DMS79 (cell line): ENCODE data around the gene CHKB.

Experiments used
- DNase-seq: peaks from one replicate; lab custom pipeline; 2025; lab: John Stamatoyannopoulos, UW

The CHKB gene

GRCh38 chr22:50599816-50600455 is 17.3 kb upstream of the CHKB start:
- no peak for DNase-seq

- DNase-seq: no peak
These were observed 14.4 kb upstream of the CHKB start for GRCh38 chr22:50597097-50597496.

GRCh38 chr22:50595189-50595588 is 12.5 kb upstream of the CHKB start:
- DNase-seq: no peak

- no peak for DNase-seq
These were observed 4.8 kb upstream of the CHKB start for GRCh38 chr22:50587407-50587806.

GRCh38 chr22:50586416-50586815 is 3.8 kb upstream of the CHKB start:
- DNase-seq: no peak

- DNase-seq: no peak
These were observed 3.1 kb upstream of the CHKB start for GRCh38 chr22:50585781-50586180.

GRCh38 chr22:50585238-50585637 is 2.6 kb upstream of the CHKB start:
- no peak for DNase-seq

GRCh38 chr22:50584106-50585096 is 1.8 kb upstream of the CHKB start:
- DNase-seq: no peak

GRCh38 chr22:50583294-50583861 is 729 bp upstream of the CHKB start:
- no peak for DNase-seq

GRCh38 chr22:50581950-50582492 is 628 bp downstream of the CHKB start:
- DNase-seq: no peak

GRCh38 chr22:50581031-50581949 is 1.4 kb downstream of the CHKB start:
- DNase-seq: no peak

- no peak for DNase-seq
These were observed 2.9 kb downstream of the CHKB start for GRCh38 chr22:50579752-50580151.

- DNase-seq: no peak
These were observed 3.8 kb downstream of the CHKB start for GRCh38 chr22:50578776-50579310.

- DNase-seq: no peak
These were observed 4.5 kb downstream of the CHKB start, which contains the start of gene CPT1B for GRCh38 chr22:50577987-50578775. CPT1B (minus strand) TSS chr22:50578427; CDS start chr22:50577915, 512 bp downstream.

GRCh38 chr22:50577697-50577986 is 5.0 kb downstream of the CHKB start:
- DNase-seq: no peak

- no peak for DNase-seq
These were observed 5.6 kb downstream of the CHKB start for GRCh38 chr22:50576806-50577696.

GRCh38 chr22:50576070-50576469 is 6.6 kb downstream of the CHKB start:
- DNase-seq: no peak

GRCh38 chr22:50575426-50575941 is 7.2 kb downstream of the CHKB start:
- DNase-seq: no peak

- no peak for DNase-seq
These were observed 8.3 kb downstream of the CHKB start for GRCh38 chr22:50574383-50574755.
